B cell (primary cell): ENCODE measurements around the gene ST6GALNAC1. TPM values are rescaled to one million over a fixed set of nuclear protein-coding genes. Genes with fewer than 3 reads are reported as not detected.

Experiments used
- ATAC-seq: fragments of 200-7000 bp; cut with Tn5 transposase; one replicate; pipeline ENCODE4 v1.10.0; 2021; ENCODE audit warnings: low read depth, mild to moderate bottlenecking, moderate number of reproducible peaks, moderate library complexity
- CTCF ChIA-PET: fragments of 350-600 bp; sonication (Branson Sonifier 250); formaldehyde crosslinking; loops from one replicate; lab custom pipeline; 2021; ENCODE audit warnings: antibody characterized with exemption, inconsistent platforms; lab: Charles Lee
- POLR2A ChIA-PET: fragments of 350-600 bp; sonication (Branson Sonifier 250); formaldehyde crosslinking; loops from one replicate; lab custom pipeline; 2021; ENCODE audit warnings: antibody characterized with exemption; lab: Charles Lee
- DNase-seq: peaks from one replicate; pipeline ENCODE4 v3.0.0; 2013
- H2AFZ ChIP-seq: 2 replicates; pipeline ENCODE4 v1.6.1; 2012; ENCODE audit warnings: mild to moderate bottlenecking, low read depth, low read length; ENCODE audit not compliant: insufficient read depth, poor library complexity, severe bottlenecking
- H3K27ac ChIP-seq, 2 donors: 1 replicate in 1 of 2; 2 replicates in 1 of 2; pipeline ENCODE4 v1.5.1; 2012 to 2013; ENCODE audit warnings: low read length in 2 of 2, mild to moderate bottlenecking in 2 of 2, moderate library complexity in 1 of 2
- H3K27me3 ChIP-seq, 4 experiments: fragments of 200-600 bp in 1 of 4; sonication (generic) in 1 of 4; replicated peaks in 1 of 4; 1 replicate in 2 of 4; 2 replicates in 2 of 4; pipeline versions ENCODE4 v1.6.1 to v1.7.0; 2013 to 2016; ENCODE audit warnings: low read length in 3 of 4, mild to moderate bottlenecking in 2 of 4, mixed read lengths in 1 of 4, moderate library complexity in 1 of 4; ENCODE audit not compliant: insufficient read depth in 4 of 4, control insufficient read depth in 3 of 4; ENCODE audit errors: control extremely low read depth in 1 of 4
- H3K36me3 ChIP-seq, 2 experiments: replicated peaks in 1 of 2; 1 replicate in 1 of 2; 2 replicates in 1 of 2; pipeline versions ENCODE4 v1.6.1 to v1.7.1; 2013; ENCODE audit warnings: low read length in 1 of 2; ENCODE audit not compliant: insufficient read depth in 2 of 2, control insufficient read depth in 1 of 2; ENCODE audit errors: control extremely low read depth in 1 of 2, extremely low read depth in 1 of 2
- H3K4me1 ChIP-seq, 2 donors: fragments of 200-600 bp in 1 of 2; sonication (generic) in 1 of 2; 1 replicate in 1 of 2; 2 replicates in 1 of 2; pipeline versions ENCODE4 v1.5.1 to v1.6.1; 2013 to 2017; ENCODE audit warnings: low read length in 2 of 2; ENCODE audit not compliant: control insufficient read depth in 2 of 2, insufficient read depth in 2 of 2
- H3K4me2 ChIP-seq: replicated peaks from 2 replicates; pipeline ENCODE3; 2012; ENCODE audit warnings: mild to moderate bottlenecking, low read depth, low read length; ENCODE audit not compliant: poor library complexity, severe bottlenecking
- H3K4me3 ChIP-seq, 5 experiments: fragments of 200-600 bp in 1 of 5; sonication (generic) in 1 of 5; 1 replicate in 3 of 5; 2 replicates in 2 of 5; pipeline versions ENCODE4 v1.5.1 to v1.7.0; 2011 to 2016; ENCODE audit warnings: low read length in 4 of 5, mild to moderate bottlenecking in 4 of 5, low read depth in 2 of 5, control low read depth in 1 of 5, moderate library complexity in 1 of 5; ENCODE audit not compliant: insufficient read depth in 1 of 5; ENCODE audit errors: control extremely low read depth in 1 of 5, extremely low read depth in 1 of 5
- H3K79me2 ChIP-seq: fragments of 200-600 bp; sonication (generic); one replicate; pipeline ENCODE4 v1.6.0; 2016; ENCODE audit warnings: low read length; ENCODE audit not compliant: control insufficient read depth, insufficient read depth
- H3K9ac ChIP-seq: fragments of 200-600 bp; sonication (generic); 2 replicates; pipeline ENCODE4 v1.6.1; 2017; ENCODE audit warnings: mild to moderate bottlenecking, low read length, moderate library complexity
- H3K9me3 ChIP-seq, 3 donors: one replicate each; pipeline versions ENCODE4 v1.6.1 to v1.7.1; 2013; ENCODE audit warnings: low read length in 2 of 3; ENCODE audit not compliant: control insufficient read depth in 2 of 3, insufficient read depth in 1 of 3; ENCODE audit errors: control extremely low read depth in 1 of 3
- H4K20me1 ChIP-seq: 2 replicates; pipeline ENCODE4 v1.6.0; 2012; ENCODE audit warnings: mild to moderate bottlenecking, low read length; ENCODE audit not compliant: insufficient read depth, control insufficient read depth, poor library complexity, severe bottlenecking
- H3K27ac Mint-ChIP-seq: one replicate; pipeline ENCODE4 v1.8.0; 2021; ENCODE audit warnings: mixed read lengths
- H3K27me3 Mint-ChIP-seq: one replicate; pipeline ENCODE4 v1.8.0; 2021; ENCODE audit warnings: mixed read lengths
- H3K4me1 Mint-ChIP-seq: one replicate; pipeline ENCODE4 v1.8.0; 2021; ENCODE audit warnings: mixed read lengths
- H3K4me3 Mint-ChIP-seq: one replicate; pipeline ENCODE4 v1.8.0; 2021; ENCODE audit warnings: mixed read lengths
- H3K9me3 Mint-ChIP-seq: one replicate; pipeline ENCODE4 v1.8.0; 2022; ENCODE audit warnings: mixed read lengths; ENCODE audit not compliant: insufficient read depth
- CTCF ChIP-seq: fragments of 200-600 bp; IDR thresholded peaks from one replicate; pipeline ENCODE4 v1.8.0; 2022; ENCODE audit warnings: antibody characterized with exemption, mild to moderate bottlenecking
- EZH2 ChIP-seq: IDR thresholded peaks from 2 replicates; pipeline ENCODE4 v1.6.1; 2012; ENCODE audit warnings: borderline replicate concordance, low read depth, mild to moderate bottlenecking, moderate library complexity, low read length; ENCODE audit not compliant: insufficient read depth, poor library complexity, severe bottlenecking
- WGBS: methylation state at CpG from one replicate; pipeline ENCODE4 v1.1.5; 2013; ENCODE audit warnings: missing lambda C conversion rate; ENCODE audit not compliant: insufficient coverage; 5-methylcytosine and 5-hydroxymethylcytosine counted together
- intact Hi-C: fragments of 100-400 bp; cut with micrococcal nuclease; formaldehyde crosslinking; loops from one replicate; pipeline ENCODE4 v1.10.0; 2022
- polyA plus RNA-seq: library from polyadenylated mRNA; depleted of rRNA; stranded (reverse); fragments of >200 nt; gene quantifications from 2 replicates; pipeline ENCODE4 v1.2.3, GENCODE V29; 2012
- total RNA-seq, 2 donors: library from RNA; stranded (reverse); fragments of 120-200 nt in 1 of 2; gene quantifications; 1 replicate in 1 of 2; 2 replicates in 1 of 2; pipeline versions ENCODE4 v1.2.3 to v1.2.4, GENCODE V29; 2013 to 2022

Gene ST6GALNAC1
- total and polyA plus RNA-seq, 2 donors (not counting 1 experiment from before 2014, with no cell fraction given): not detected

- TF ChIP-seq EZH2: no peak
- no peak for TF ChIP-seq CTCF
- peak overlapping the region; percentile 88 for H3K4me3 Mint-ChIP-seq
- no peaks in the 10 kb centered on the region for H3K9me3 Mint-ChIP-seq
- no peaks in the 10 kb centered on the region for H3K9me3 ChIP-seq
- intact Hi-C loops: no loop called here
- H3K27ac ChIP-seq: no peak overlapping the region
- ChIA-PET CTCF (interaction anchor here (0.6 to 2.9 kb wide), 9 partner anchors 14 to 62 kb away, joined by 3 to 13 read pairs (median 4); no protein-coding TSS in a partner anchor), POLR2A (interaction anchor here (0.6 to 1.3 kb wide), 4 partner anchors 25 to 57 kb away, joined by 3 read pairs; no protein-coding TSS in a partner anchor)
- H3K27me3 Mint-ChIP-seq: peaks cover 43% of the 10 kb centered on the region
- WGBS: 3% methylated on average over 62 of the region's 62 CpGs
- DNase-seq: peak; percentile 55
- peak overlapping the region; percentile 45 to 77 (median 57) for H3K4me3 ChIP-seq
- no peak overlapping the region for H3K27ac Mint-ChIP-seq
- peaks cover 21% of the 10 kb centered on the region in 2 donors for H3K4me1 ChIP-seq
- peak overlapping the region; percentile 89 for H2AFZ ChIP-seq
- H4K20me1 ChIP-seq: no peaks in the 10 kb centered on the region
- peak overlapping the region; percentile 71 for H3K9ac ChIP-seq
- peaks cover 12% of the 10 kb centered on the region for H3K4me1 Mint-ChIP-seq
- peak overlapping the region; percentile 98 for H3K4me2 ChIP-seq
- no peak for ATAC-seq
- H3K79me2 ChIP-seq: no peaks in the 10 kb centered on the region
- no peaks in the 10 kb centered on the region for H3K36me3 ChIP-seq
- peaks cover 0 to 38% (median 20%) of the 10 kb centered on the region in 4 experiments for H3K27me3 ChIP-seq
These were observed 58.4 kb downstream of the ST6GALNAC1 start for GRCh38 chr17:76585033-76585648.

- peaks cover 21% of the 10 kb centered on the region in 2 donors for H3K4me1 ChIP-seq
- TF ChIP-seq CTCF (no peak), EZH2 (no peak)
- DNase-seq (no peak), ATAC-seq (no peak)
- no peak overlapping the region for H3K27ac Mint-ChIP-seq
- 34% methylated on average over 12 of the region's 17 CpGs for WGBS
- no peak overlapping the region for H3K27ac ChIP-seq
- CTCF ChIA-PET: interaction anchor here (0.6 to 2.9 kb wide), 6 partner anchors 19 to 1457 kb away, joined by 3 to 13 read pairs (median 3); no protein-coding TSS in a partner anchor
- no peaks in the 10 kb centered on the region for H3K9me3 ChIP-seq
- H3K9me3 Mint-ChIP-seq: no peaks in the 10 kb centered on the region
- peak overlapping the region; percentile 98 for H3K4me2 ChIP-seq
- H3K9ac ChIP-seq: peak overlapping the region; percentile 71
- H3K4me1 Mint-ChIP-seq: peaks cover 12% of the 10 kb centered on the region
- H2AFZ ChIP-seq: peak overlapping the region; percentile 89
- no peaks in the 10 kb centered on the region for H4K20me1 ChIP-seq
- intact Hi-C loops: no loop called here
- POLR2A ChIA-PET: interaction anchor here (1.0 kb wide), 1 partner anchor 25 kb away, joined by 3 read pairs; no protein-coding TSS in a partner anchor
- no peaks in the 10 kb centered on the region for H3K36me3 ChIP-seq
- peak overlapping the region; percentile 88 for H3K4me3 Mint-ChIP-seq
- peak overlapping the region; percentile 7 to 77 (median 57) for H3K4me3 ChIP-seq
- peaks cover 0 to 36% (median 20%) of the 10 kb centered on the region in 4 experiments for H3K27me3 ChIP-seq
- no peaks in the 10 kb centered on the region for H3K79me2 ChIP-seq
- peaks cover 38% of the 10 kb centered on the region for H3K27me3 Mint-ChIP-seq
These were observed 59.0 kb downstream of the ST6GALNAC1 start for GRCh38 chr17:76584427-76585032.
